ENCODE data around the gene KYNU. TPM values are rescaled to one million over a fixed set of nuclear protein-coding genes. Genes with fewer than 3 reads are reported as not detected.

Gene KYNU
- total and polyA plus RNA-seq, 4 donors = 1.2 to 13.5 (median 5.3) TPM

- WGBS, 2 donors = 60 to 69% methylated on average over 1 of the region's 1 CpG
- no peaks in the 10 kb centered on the region for H3K27me3 ChIP-seq (ENCODE audit: control insufficient read depth in 1 of 2, insufficient read depth in 2 of 2, low read length in 1 of 2)
- ATAC-seq (ENCODE audit: low FRiP score) (no peak), DNase-seq (no peak)
- peaks cover 2% of the 10 kb centered on the region for H3K9me3 ChIP-seq (ENCODE audit: control insufficient read depth, low read length)
- no peaks in the 10 kb centered on the region for H3K36me3 ChIP-seq (ENCODE audit: control insufficient read depth in 1 of 2, insufficient read depth in 2 of 2, low read length in 1 of 2)
- no peaks in the 10 kb centered on the region for H3K4me1 ChIP-seq (ENCODE audit: control insufficient read depth in 1 of 2, insufficient read depth in 2 of 2, low read length in 2 of 2)
- H3K4me3 ChIP-seq (ENCODE audit: low read length in 2 of 2) = no peak overlapping the region
- no peak overlapping the region for H3K27ac ChIP-seq (ENCODE audit: low read depth in 1 of 2, low read length in 2 of 2)
- intact Hi-C loops (cut with DNase I) = no loop called here
Measured at GRCh38 chr2:142915502-142915901, 38.0 kb downstream of the KYNU start.

GRCh38 chr2:142918624-142919023 lies 41.2 kb downstream of the KYNU start:
- DNase-seq (no peak), ATAC-seq (ENCODE audit: low FRiP score) (no peak)
- Histone ChIP-seq H3K9me3 (ENCODE audit: control insufficient read depth, low read length) (peaks cover 4% of the 10 kb centered on the region), H3K36me3 (ENCODE audit: control insufficient read depth in 1 of 2, insufficient read depth in 2 of 2, low read length in 1 of 2) (no peaks in the 10 kb centered on the region), H3K27ac (ENCODE audit: low read depth in 1 of 2, low read length in 2 of 2) (no peak overlapping the region), H3K4me3 (ENCODE audit: low read length in 2 of 2) (no peak overlapping the region), H3K27me3 (ENCODE audit: control insufficient read depth in 1 of 2, insufficient read depth in 2 of 2, low read length in 1 of 2) (no peaks in the 10 kb centered on the region), H3K4me1 (ENCODE audit: control insufficient read depth in 1 of 2, insufficient read depth in 2 of 2, low read length in 2 of 2) (no peaks in the 10 kb centered on the region)
- intact Hi-C loops (cut with DNase I) = no loop called here

- Histone ChIP-seq H3K27me3 (ENCODE audit: control insufficient read depth in 1 of 2, insufficient read depth in 2 of 2, low read length in 1 of 2) (no peaks in the 10 kb centered on the region), H3K4me3 (ENCODE audit: low read length in 2 of 2) (no peak overlapping the region), H3K4me1 (ENCODE audit: control insufficient read depth in 1 of 2, insufficient read depth in 2 of 2, low read length in 2 of 2) (no peaks in the 10 kb centered on the region), H3K9me3 (ENCODE audit: control insufficient read depth, low read length) (peaks cover 2% of the 10 kb centered on the region), H3K27ac (ENCODE audit: low read depth in 1 of 2, low read length in 2 of 2) (no peak overlapping the region), H3K36me3 (ENCODE audit: control insufficient read depth in 1 of 2, insufficient read depth in 2 of 2, low read length in 1 of 2) (no peaks in the 10 kb centered on the region)
- ATAC-seq (ENCODE audit: low FRiP score) (no peak), DNase-seq (no peak)
- intact Hi-C loops (cut with DNase I) = no loop called here
- 70 to 72% methylated on average over 3 of the region's 3 CpGs for WGBS, 2 donors
Measured at GRCh38 chr2:142920571-142920970, 43.1 kb downstream of the KYNU start.

- H3K4me1 ChIP-seq (ENCODE audit: control insufficient read depth in 1 of 2, insufficient read depth in 2 of 2, low read length in 2 of 2) = no peaks in the 10 kb centered on the region
- no peak for DNase-seq
- H3K4me3 ChIP-seq (ENCODE audit: low read length in 2 of 2) = no peak overlapping the region
- no peaks in the 10 kb centered on the region for H3K36me3 ChIP-seq (ENCODE audit: control insufficient read depth in 1 of 2, insufficient read depth in 2 of 2, low read length in 1 of 2)
- no peak overlapping the region for H3K27ac ChIP-seq (ENCODE audit: low read depth in 1 of 2, low read length in 2 of 2)
- intact Hi-C loops (cut with DNase I) = no loop called here
- 80 to 83% methylated on average over 4 of the region's 4 CpGs for WGBS, 2 donors
- no peak for ATAC-seq (ENCODE audit: low FRiP score)
- H3K27me3 ChIP-seq (ENCODE audit: control insufficient read depth in 1 of 2, insufficient read depth in 2 of 2, low read length in 1 of 2) = no peaks in the 10 kb centered on the region
- H3K9me3 ChIP-seq (ENCODE audit: control insufficient read depth, low read length) = no peaks in the 10 kb centered on the region
Measured at GRCh38 chr2:142926445-142926844, 49.0 kb downstream of the KYNU start.

GRCh38 chr2:142930835-142931398 lies 53.5 kb downstream of the KYNU start:
- no peaks in the 10 kb centered on the region for H3K36me3 ChIP-seq (ENCODE audit: control insufficient read depth in 1 of 2, insufficient read depth in 2 of 2, low read length in 1 of 2)
- no peak overlapping the region for H3K27ac ChIP-seq (ENCODE audit: low read depth in 1 of 2, low read length in 2 of 2)
- no peak overlapping the region for H3K4me3 ChIP-seq (ENCODE audit: low read length in 2 of 2)
- no peaks in the 10 kb centered on the region for H3K4me1 ChIP-seq (ENCODE audit: control insufficient read depth in 1 of 2, insufficient read depth in 2 of 2, low read length in 2 of 2)
- ATAC-seq (ENCODE audit: low FRiP score) (no peak), DNase-seq (no peak)
- intact Hi-C loops (cut with DNase I) = no loop called here
- no peaks in the 10 kb centered on the region for H3K27me3 ChIP-seq (ENCODE audit: control insufficient read depth in 1 of 2, insufficient read depth in 2 of 2, low read length in 1 of 2)
- 93 to 94% methylated on average over 22 of the region's 22 CpGs for WGBS, 2 donors
- H3K9me3 ChIP-seq (ENCODE audit: control insufficient read depth, low read length) = no peaks in the 10 kb centered on the region

GRCh38 chr2:142933916-142934315 lies 56.5 kb downstream of the KYNU start:
- WGBS, 2 donors = 93 to 96% methylated on average over 5 of the region's 5 CpGs
- no peak for ATAC-seq (ENCODE audit: low FRiP score)
- no peaks in the 10 kb centered on the region for H3K36me3 ChIP-seq (ENCODE audit: control insufficient read depth in 1 of 2, insufficient read depth in 2 of 2, low read length in 1 of 2)

GRCh38 chr2:142935563-142936089 lies 58.2 kb downstream of the KYNU start:
- WGBS, 2 donors = 91 to 95% methylated on average over 10 of the region's 10 CpGs
- intact Hi-C loops (cut with DNase I) = no loop called here

More at GRCh38 chr2:142933916-142934315, 56.5 kb downstream of the KYNU start:
- intact Hi-C loops (cut with DNase I) = no loop called here
- Histone ChIP-seq H3K4me1 (ENCODE audit: control insufficient read depth in 1 of 2, insufficient read depth in 2 of 2, low read length in 2 of 2) (no peaks in the 10 kb centered on the region), H3K4me3 (ENCODE audit: low read length in 2 of 2) (no peak overlapping the region), H3K27ac (ENCODE audit: low read depth in 1 of 2, low read length in 2 of 2) (no peak overlapping the region), H3K27me3 (ENCODE audit: control insufficient read depth in 1 of 2, insufficient read depth in 2 of 2, low read length in 1 of 2) (no peaks in the 10 kb centered on the region), H3K9me3 (ENCODE audit: control insufficient read depth, low read length) (no peaks in the 10 kb centered on the region)
- DNase-seq = no peak

GRCh38 chr2:142936629-142937028 lies 59.2 kb downstream of the KYNU start:
- intact Hi-C loops (cut with DNase I) = no loop called here
- no peaks in the 10 kb centered on the region for H3K27me3 ChIP-seq (ENCODE audit: control insufficient read depth in 1 of 2, insufficient read depth in 2 of 2, low read length in 1 of 2)
- H3K36me3 ChIP-seq (ENCODE audit: control insufficient read depth in 1 of 2, insufficient read depth in 2 of 2, low read length in 1 of 2) = no peaks in the 10 kb centered on the region
- no peak overlapping the region for H3K4me3 ChIP-seq (ENCODE audit: low read length in 2 of 2)
- 91 to 94% methylated on average over 7 of the region's 7 CpGs for WGBS, 2 donors
- DNase-seq (no peak), ATAC-seq (ENCODE audit: low FRiP score) (no peak)
- H3K4me1 ChIP-seq (ENCODE audit: control insufficient read depth in 1 of 2, insufficient read depth in 2 of 2, low read length in 2 of 2) = no peaks in the 10 kb centered on the region
- H3K9me3 ChIP-seq (ENCODE audit: control insufficient read depth, low read length) = no peaks in the 10 kb centered on the region
- H3K27ac ChIP-seq (ENCODE audit: low read depth in 1 of 2, low read length in 2 of 2) = no peak overlapping the region

More at GRCh38 chr2:142935563-142936089, 58.2 kb downstream of the KYNU start:
- H3K36me3 ChIP-seq (ENCODE audit: control insufficient read depth in 1 of 2, insufficient read depth in 2 of 2, low read length in 1 of 2) = no peaks in the 10 kb centered on the region
- H3K4me3 ChIP-seq (ENCODE audit: low read length in 2 of 2) = no peak overlapping the region
- H3K27me3 ChIP-seq (ENCODE audit: control insufficient read depth in 1 of 2, insufficient read depth in 2 of 2, low read length in 1 of 2) = no peaks in the 10 kb centered on the region
- DNase-seq = no peak
- no peaks in the 10 kb centered on the region for H3K4me1 ChIP-seq (ENCODE audit: control insufficient read depth in 1 of 2, insufficient read depth in 2 of 2, low read length in 2 of 2)
- no peak for ATAC-seq (ENCODE audit: low FRiP score)
- H3K9me3 ChIP-seq (ENCODE audit: control insufficient read depth, low read length) = no peaks in the 10 kb centered on the region
- no peak overlapping the region for H3K27ac ChIP-seq (ENCODE audit: low read depth in 1 of 2, low read length in 2 of 2)

- intact Hi-C loops (cut with DNase I) = no loop called here
- DNase-seq (no peak), ATAC-seq (ENCODE audit: low FRiP score) (no peak)
- Histone ChIP-seq H3K27me3 (ENCODE audit: control insufficient read depth in 1 of 2, insufficient read depth in 2 of 2, low read length in 1 of 2) (no peaks in the 10 kb centered on the region), H3K27ac (ENCODE audit: low read depth in 1 of 2, low read length in 2 of 2) (no peak overlapping the region), H3K4me3 (ENCODE audit: low read length in 2 of 2) (no peak overlapping the region), H3K36me3 (ENCODE audit: control insufficient read depth in 1 of 2, insufficient read depth in 2 of 2, low read length in 1 of 2) (no peaks in the 10 kb centered on the region), H3K4me1 (ENCODE audit: control insufficient read depth in 1 of 2, insufficient read depth in 2 of 2, low read length in 2 of 2) (no peaks in the 10 kb centered on the region), H3K9me3 (ENCODE audit: control insufficient read depth, low read length) (no peaks in the 10 kb centered on the region)
- 64 to 65% methylated on average over 3 of the region's 3 CpGs for WGBS, 2 donors
Measured at GRCh38 chr2:142937347-142937746, 59.9 kb downstream of the KYNU start.

Measured in aorta (tissue), 5 donors.